Daoy (cell line): Measurements from ENCODE around the gene DCAF4. TPM values are rescaled to one million over a fixed set of nuclear protein-coding genes. Genes with fewer than 3 reads are reported as not detected.
"Not testable (repeated sequence)": the region's sequence is repeated elsewhere in the genome, so short reads cannot be mapped to it uniquely, and the experiment has no call there.

ENCODE experiments used
- DNase-seq: peaks from one replicate; pipeline ENCODE4 v3.0.0-alpha.2; 2015; ENCODE audit warnings: low read depth
- total RNA-seq: library from RNA; depleted of rRNA; stranded (reverse); fragments of >200 nt; shearing (Covaris generic); gene quantifications from 2 replicates; pipeline ENCODE4 v1.2.3, GENCODE V29; 2014

Gene DCAF4
- total RNA-seq, 1 experiment from 2014 or later, result 33.4 TPM

- DNase-seq, result no peak
Observed at GRCh38 chr14:72968316-72968715, 42.1 kb downstream of the DCAF4 start.

DNA sequence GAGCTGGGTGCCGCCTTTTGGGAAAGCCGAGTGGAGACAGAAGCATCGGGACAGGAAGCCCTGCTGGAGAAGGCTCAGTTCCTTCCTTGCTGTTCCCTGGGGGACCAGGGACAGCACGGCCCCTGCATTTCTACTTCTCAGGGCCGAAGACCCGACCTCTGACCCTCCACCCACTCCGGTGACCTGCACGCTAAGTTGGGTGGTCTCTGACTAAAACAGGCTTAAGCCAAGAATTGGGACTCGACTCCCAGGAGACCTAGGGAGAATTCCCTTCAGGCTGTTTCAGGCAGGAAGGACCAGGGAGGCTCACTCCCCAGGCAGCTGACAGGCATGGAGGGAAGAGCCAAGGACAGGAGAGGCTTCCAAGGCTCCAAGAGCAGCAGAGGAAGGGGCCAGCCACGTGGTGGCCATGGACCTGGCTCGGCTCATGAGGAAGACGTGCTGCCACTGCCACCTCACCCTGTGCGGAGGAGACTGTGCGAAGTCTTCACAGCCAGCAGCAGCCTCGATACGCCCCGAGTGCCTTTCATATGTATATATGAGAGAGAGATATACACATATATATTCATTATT lies 43.9 kb downstream of the DCAF4 start:
- DNase-seq, result no peak

- DNase-seq, result no peak
Observed at GRCh38 chr14:72970824-72971434, 44.7 kb downstream of the DCAF4 start.

GRCh38 chr14:72974661-72975060 lies 48.4 kb downstream of the DCAF4 start:
- DNase-seq, result no peak

DNA sequence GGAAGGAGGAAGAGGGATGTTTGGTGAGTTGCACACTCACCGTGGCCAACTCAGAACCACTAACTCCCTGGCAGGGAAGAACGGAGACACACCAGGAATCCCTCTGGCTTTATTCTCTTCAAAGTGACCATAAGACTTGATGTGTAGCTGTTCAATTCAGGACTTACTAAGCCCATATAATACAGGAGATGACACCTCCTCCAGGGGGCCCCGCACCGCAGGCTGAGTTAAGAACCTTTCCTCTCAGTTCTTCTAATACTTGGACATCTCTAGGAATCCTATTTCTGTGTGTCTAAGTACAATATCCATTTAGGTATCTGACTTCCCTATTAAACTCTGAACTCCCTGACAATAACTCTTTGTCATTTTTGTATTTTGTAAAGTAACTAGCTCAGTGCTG lies 49.5 kb downstream of the DCAF4 start:
- DNase-seq, result no peak

DNA sequence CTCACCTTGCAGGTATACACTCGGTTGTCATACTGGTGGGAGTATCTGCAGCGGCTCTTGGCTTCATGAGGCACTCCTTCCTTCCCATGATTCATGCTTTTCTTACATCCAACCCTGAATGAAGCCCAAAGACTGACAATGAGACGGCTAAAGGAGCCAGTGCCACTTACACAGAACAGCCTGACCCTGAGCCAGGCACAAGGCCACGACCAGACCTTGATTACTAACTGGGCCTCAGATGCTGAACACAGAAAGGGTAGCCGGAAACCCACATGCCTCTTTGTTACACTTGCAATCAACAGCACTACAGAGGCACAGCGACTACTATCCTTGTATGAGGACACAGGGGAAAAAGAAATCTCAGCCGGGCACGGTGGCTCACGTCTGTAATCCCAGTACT lies 52.6 kb downstream of the DCAF4 start:
- no peak for DNase-seq

- DNase-seq, result no peak
Observed at GRCh38 chr14:72980863-72981262, 54.6 kb downstream of the DCAF4 start.

GRCh38 chr14:72982146-72982708 lies 56.0 kb downstream of the DCAF4 start:
- DNase-seq, result no peak

DNA sequence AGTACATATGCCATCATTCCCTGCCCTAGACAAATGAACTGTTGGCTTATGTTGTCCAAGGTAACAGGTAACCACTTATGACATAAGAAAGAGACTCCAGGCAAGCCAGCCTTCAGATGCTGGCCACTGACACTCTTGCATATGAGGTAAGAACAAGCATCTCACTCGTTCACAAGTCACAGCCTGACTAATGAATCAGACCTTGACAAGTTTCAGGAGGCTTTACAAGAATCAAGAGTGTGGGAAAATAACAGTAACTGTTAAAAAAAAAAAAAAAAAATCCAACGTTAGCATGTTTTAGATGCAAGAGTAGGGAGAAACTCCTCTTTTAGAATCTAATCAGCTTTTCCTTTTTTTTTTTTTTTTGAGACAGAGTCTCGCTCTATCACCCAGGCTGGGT lies 60.0 kb downstream of the DCAF4 start:
- DNase-seq, result no peak

GRCh38 chr14:72986857-72987256 lies 60.6 kb downstream of the DCAF4 start:
- DNase-seq, result no peak

DNA sequence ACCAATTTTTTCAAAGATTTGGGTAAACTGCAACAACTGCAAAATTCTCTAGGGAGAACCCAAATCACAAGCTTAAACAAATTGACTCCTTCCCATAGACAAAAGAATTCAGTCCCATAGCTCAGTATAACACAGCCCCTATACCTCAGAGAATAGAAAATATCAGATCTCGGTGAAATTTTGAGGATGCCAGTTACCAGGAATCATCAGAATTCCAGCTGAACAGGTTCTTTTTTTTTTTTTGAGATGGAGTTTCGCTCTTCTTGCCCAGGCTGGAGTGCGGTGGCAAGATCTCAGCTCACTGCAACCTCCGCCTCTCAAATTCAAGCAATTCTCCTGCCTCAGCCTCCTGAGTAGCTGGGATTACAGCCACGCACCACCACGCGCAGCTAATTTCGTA lies 63.9 kb downstream of the DCAF4 start:
- DNase-seq, result no peak

- DNase-seq, result no peak
Observed at GRCh38 chr14:72996916-72997315, 70.7 kb downstream of the DCAF4 start.

- DNase-seq, result no peak
Observed at GRCh38 chr14:72998252-72998903, 72.1 kb downstream of the DCAF4 start.

- no peak for DNase-seq
Observed at GRCh38 chr14:72999316-72999715, 73.1 kb downstream of the DCAF4 start.

GRCh38 chr14:73000073-73000472 lies 73.8 kb downstream of the DCAF4 start:
- DNase-seq, result no peak

DNA sequence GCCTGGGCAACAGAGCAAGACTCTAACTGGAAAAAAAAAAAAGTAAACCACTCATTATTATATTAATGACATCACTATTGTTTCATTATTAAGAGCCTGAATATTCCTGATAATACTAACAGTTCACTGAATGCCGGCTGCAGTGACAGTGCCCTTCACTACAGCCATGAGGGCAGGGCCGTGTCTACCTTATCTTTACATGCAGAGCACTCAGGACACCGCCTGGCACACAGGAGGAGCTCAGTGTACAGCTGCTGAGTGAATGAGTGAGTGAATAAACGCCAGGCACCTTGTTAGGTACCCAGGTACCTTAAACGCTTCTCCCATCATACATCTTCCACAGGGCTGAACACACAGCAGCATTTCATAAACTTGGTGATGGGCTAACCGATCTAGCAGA lies 77.4 kb downstream of the DCAF4 start:
- no peak for DNase-seq

DNA sequence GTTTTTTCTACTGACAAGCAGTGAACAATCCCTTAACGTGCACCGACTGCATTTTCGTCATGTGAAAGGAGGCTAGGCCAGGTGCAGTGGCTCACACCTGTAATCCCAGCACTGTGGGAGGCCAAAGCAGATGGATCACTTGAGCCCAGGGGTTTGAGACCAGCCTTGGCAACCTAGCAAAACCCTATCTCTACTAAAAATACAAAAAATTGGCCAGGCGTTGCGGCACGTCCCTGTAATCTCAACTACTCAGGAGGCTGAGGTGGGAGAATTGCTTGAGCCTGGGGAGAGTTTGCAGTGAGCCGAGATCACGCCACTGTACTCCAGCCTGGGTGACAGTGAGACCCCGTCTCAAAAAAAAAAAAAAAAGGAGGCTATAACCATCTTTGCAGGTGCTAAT lies 78.4 kb downstream of the DCAF4 start:
- DNase-seq, result not testable (repeated sequence)

GRCh38 chr14:73007835-73008234 lies 81.6 kb downstream of the DCAF4 start:
- DNase-seq, result no peak

DNA sequence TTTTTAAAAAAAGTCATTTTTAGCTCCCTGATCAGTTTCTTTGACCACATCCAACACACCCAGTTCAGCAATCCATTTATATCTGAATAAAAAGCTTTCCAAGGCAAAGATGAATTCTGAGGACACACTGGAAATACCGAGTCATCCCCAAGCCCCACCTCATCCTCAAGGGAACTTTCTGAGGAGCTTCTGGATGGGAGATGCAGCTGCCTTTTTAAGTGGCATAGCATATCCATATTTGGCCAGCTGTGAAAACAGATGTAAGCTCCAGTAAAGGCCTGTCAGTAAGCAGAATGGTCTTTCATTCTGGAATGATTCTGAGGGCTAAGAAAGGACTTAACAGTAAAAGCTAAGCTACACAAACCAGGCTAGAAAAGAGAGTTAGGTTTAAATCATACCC lies 82.2 kb downstream of the DCAF4 start:
- no peak for DNase-seq
